HUES6 (cell line): Measurements from ENCODE around the gene RIC3.

Experiments
- H3K27ac ChIP-seq: 2 replicates; pipeline ENCODE4 v1.7.0; 2013; ENCODE audit warnings: low read depth, mild to moderate bottlenecking, low read length, inconsistent platforms
- H3K27me3 ChIP-seq: 2 replicates; pipeline ENCODE4 v1.6.1; 2013; ENCODE audit warnings: low read length; ENCODE audit not compliant: control insufficient read depth, insufficient read depth
- H3K36me3 ChIP-seq: 2 replicates; pipeline ENCODE4 v1.6.1; 2013; ENCODE audit warnings: low read length; ENCODE audit not compliant: control insufficient read depth, insufficient read depth
- H3K4me1 ChIP-seq: 2 replicates; pipeline ENCODE4 v1.6.1; 2013; ENCODE audit warnings: low read length; ENCODE audit not compliant: control insufficient read depth, insufficient read depth
- H3K4me3 ChIP-seq: 2 replicates; pipeline ENCODE4 v1.5.1; 2013; ENCODE audit warnings: low read depth, low read length
- H3K9ac ChIP-seq: one replicate; pipeline ENCODE4 v1.6.1; 2013; ENCODE audit warnings: mild to moderate bottlenecking, low read length
- H3K9me3 ChIP-seq: 2 replicates; pipeline ENCODE4 v1.6.1; 2013; ENCODE audit warnings: low read depth, low read length; ENCODE audit not compliant: control insufficient read depth, insufficient read depth

Gene RIC3

GRCh38 chr11:8097062-8097461 is 71.8 kb downstream of the RIC3 start:
- Histone ChIP-seq H3K4me1 (no peaks in the 10 kb centered on the region), H3K9ac (no peak overlapping the region), H3K4me3 (no peak overlapping the region), H3K27ac (no peak overlapping the region), H3K9me3 (no peaks in the 10 kb centered on the region), H3K36me3 (peaks cover 66% of the 10 kb centered on the region), H3K27me3 (no peaks in the 10 kb centered on the region)

- no peak overlapping the region for H3K27ac ChIP-seq
- no peaks in the 10 kb centered on the region for H3K4me1 ChIP-seq
- no peaks in the 10 kb centered on the region for H3K27me3 ChIP-seq
- H3K9ac ChIP-seq: no peak overlapping the region
- H3K36me3 ChIP-seq: peaks cover 62% of the 10 kb centered on the region
- no peaks in the 10 kb centered on the region for H3K9me3 ChIP-seq
- no peak overlapping the region for H3K4me3 ChIP-seq
Measured at GRCh38 chr11:8096575-8096974, 72.2 kb downstream of the RIC3 start.

- H3K27me3 ChIP-seq: no peaks in the 10 kb centered on the region
- no peak overlapping the region for H3K9ac ChIP-seq
- no peaks in the 10 kb centered on the region for H3K9me3 ChIP-seq
- no peak overlapping the region for H3K27ac ChIP-seq
- no peaks in the 10 kb centered on the region for H3K4me1 ChIP-seq
- H3K36me3 ChIP-seq: peaks cover 56% of the 10 kb centered on the region
- no peak overlapping the region for H3K4me3 ChIP-seq
Measured at GRCh38 chr11:8095806-8096522, 72.9 kb downstream of the RIC3 start.

- Histone ChIP-seq H3K4me1 (no peaks in the 10 kb centered on the region), H3K36me3 (peaks cover 50% of the 10 kb centered on the region), H3K9ac (no peak overlapping the region), H3K4me3 (no peak overlapping the region), H3K27ac (no peak overlapping the region), H3K9me3 (no peaks in the 10 kb centered on the region), H3K27me3 (no peaks in the 10 kb centered on the region)
Measured at GRCh38 chr11:8095371-8095770, 73.5 kb downstream of the RIC3 start.

- Histone ChIP-seq H3K27me3 (no peaks in the 10 kb centered on the region), H3K27ac (no peak overlapping the region), H3K4me1 (no peaks in the 10 kb centered on the region), H3K9ac (no peak overlapping the region), H3K9me3 (no peaks in the 10 kb centered on the region), H3K4me3 (no peak overlapping the region), H3K36me3 (peaks cover 43% of the 10 kb centered on the region)
Measured at GRCh38 chr11:8094656-8095055, 74.2 kb downstream of the RIC3 start.

GRCh38 chr11:8093931-8094575 is 74.8 kb downstream of the RIC3 start:
- H3K9me3 ChIP-seq: no peaks in the 10 kb centered on the region
- peaks cover 39% of the 10 kb centered on the region for H3K36me3 ChIP-seq
- H3K9ac ChIP-seq: no peak overlapping the region
- no peaks in the 10 kb centered on the region for H3K27me3 ChIP-seq
- no peak overlapping the region for H3K4me3 ChIP-seq
- H3K4me1 ChIP-seq: no peaks in the 10 kb centered on the region
- no peak overlapping the region for H3K27ac ChIP-seq

GRCh38 chr11:8092587-8093424 is 76.0 kb downstream of the RIC3 start:
- H3K27ac ChIP-seq: no peak overlapping the region
- no peaks in the 10 kb centered on the region for H3K27me3 ChIP-seq
- H3K9ac ChIP-seq: no peak overlapping the region
- H3K9me3 ChIP-seq: no peaks in the 10 kb centered on the region
- H3K4me3 ChIP-seq: no peak overlapping the region
- no peaks in the 10 kb centered on the region for H3K4me1 ChIP-seq
- peaks cover 29% of the 10 kb centered on the region for H3K36me3 ChIP-seq

GRCh38 chr11:8091721-8092120 is 77.1 kb downstream of the RIC3 start:
- H3K4me3 ChIP-seq: no peak overlapping the region
- no peaks in the 10 kb centered on the region for H3K27me3 ChIP-seq
- peaks cover 20% of the 10 kb centered on the region; the same call in 1 of the 2 replicates for H3K36me3 ChIP-seq
- peaks cover 4% of the 10 kb centered on the region; the same call in 1 of the 2 replicates for H3K4me1 ChIP-seq
- no peaks in the 10 kb centered on the region for H3K9me3 ChIP-seq
- no peak overlapping the region for H3K9ac ChIP-seq
- H3K27ac ChIP-seq: no peak overlapping the region

GRCh38 chr11:8090756-8091155 is 78.1 kb downstream of the RIC3 start:
- peaks cover 11% of the 10 kb centered on the region; the same call in 1 of the 2 replicates for H3K36me3 ChIP-seq
- no peak overlapping the region for H3K4me3 ChIP-seq
- H3K9me3 ChIP-seq: no peaks in the 10 kb centered on the region
- H3K4me1 ChIP-seq: peaks cover 13% of the 10 kb centered on the region; the same call in 1 of the 2 replicates
- no peak overlapping the region for H3K27ac ChIP-seq
- H3K27me3 ChIP-seq: no peaks in the 10 kb centered on the region
- H3K9ac ChIP-seq: no peak overlapping the region

GRCh38 chr11:8089791-8090510 is 78.9 kb downstream of the RIC3 start:
- Histone ChIP-seq H3K9ac (no peak overlapping the region), H3K27me3 (no peaks in the 10 kb centered on the region), H3K4me3 (no peak overlapping the region), H3K36me3 (peaks cover 10% of the 10 kb centered on the region; the same call in 1 of the 2 replicates), H3K4me1 (peaks cover 21% of the 10 kb centered on the region), H3K9me3 (no peaks in the 10 kb centered on the region), H3K27ac (no peak overlapping the region)
